Immature natural killer cell (primary cell): Measurements from ENCODE around the gene SRRD. TPM values are rescaled to one million over a fixed set of nuclear protein-coding genes. Genes with fewer than 3 reads are reported as not detected.
"Not testable (repeated sequence)": the region's sequence is repeated elsewhere in the genome, so short reads cannot be mapped to it uniquely, and the experiment has no call there.

Source experiments
- DNase-seq, 3 donors: peaks; one replicate each; pipeline ENCODE4 v3.0.0; 2022; ENCODE audit warnings: mixed read lengths in 1 of 3
- H3K27ac Mint-ChIP-seq, 6 donors: one replicate each; pipeline ENCODE4 v1.8.0; 2020; ENCODE audit warnings: mixed read lengths in 6 of 6, mild to moderate bottlenecking in 5 of 6, inconsistent platforms in 4 of 6, moderate library complexity in 3 of 6
- H3K27me3 Mint-ChIP-seq, 3 donors: one replicate each; pipeline ENCODE4 v1.8.0; 2020 to 2021; ENCODE audit warnings: low read depth in 3 of 3, mild to moderate bottlenecking in 3 of 3, mixed read lengths in 3 of 3, moderate library complexity in 3 of 3, inconsistent platforms in 1 of 3
- H3K36me3 Mint-ChIP-seq, 3 donors: one replicate each; pipeline ENCODE4 v1.8.0; 2020; ENCODE audit warnings: mixed read lengths in 3 of 3, inconsistent platforms in 2 of 3, mild to moderate bottlenecking in 2 of 3
- H3K4me1 Mint-ChIP-seq, 2 donors: one replicate each; pipeline ENCODE4 v1.8.0; 2020; ENCODE audit warnings: inconsistent platforms in 2 of 2, mild to moderate bottlenecking in 2 of 2, mixed read lengths in 2 of 2, moderate library complexity in 1 of 2
- H3K4me3 Mint-ChIP-seq, 5 donors: one replicate each; pipeline ENCODE4 v1.8.0; 2020; ENCODE audit warnings: mild to moderate bottlenecking in 5 of 5, mixed read lengths in 5 of 5, inconsistent platforms in 3 of 5, moderate library complexity in 3 of 5
- H3K9me3 Mint-ChIP-seq, 6 donors: one replicate each; pipeline ENCODE4 v1.8.0; 2020; ENCODE audit warnings: mild to moderate bottlenecking in 6 of 6, mixed read lengths in 6 of 6, inconsistent platforms in 4 of 6, moderate library complexity in 3 of 6
- polyA plus RNA-seq, 3 donors: library from polyadenylated mRNA; unstranded; fragments of 300-500 nt; fragmentation: Illumina TruSeq; gene quantifications; one replicate each; pipeline ENCODE4 v1.2.3, GENCODE V29; 2021

Gene SRRD, protein sequence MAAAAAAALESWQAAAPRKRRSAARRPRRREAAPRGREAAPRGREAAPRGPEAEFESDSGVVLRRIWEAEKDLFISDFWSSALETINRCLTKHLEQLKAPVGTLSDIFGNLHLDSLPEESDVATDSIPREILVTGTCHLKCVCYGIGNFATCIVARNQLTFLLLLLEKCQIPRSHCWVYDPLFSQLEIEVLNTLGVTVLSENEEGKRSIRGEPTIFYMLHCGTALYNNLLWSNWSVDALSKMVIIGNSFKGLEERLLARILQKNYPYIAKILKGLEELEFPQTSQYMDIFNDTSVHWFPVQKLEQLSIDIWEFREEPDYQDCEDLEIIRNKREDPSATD
- polyA plus RNA-seq, result 10 to 100 TPM; 17.5 to 34.3 (median 27.6) TPM

GRCh38 chr22:26483439-26484359 is at the start of gene SRRD, which contains the start of gene HPS4:
TSS of gene SRRD (plus strand) at chr22:26483877. CDS start at chr22:26483891, 14 bp downstream.
TSS of gene HPS4 (minus strand) at chr22:26483783. CDS start at chr22:26481762, 2,021 bp downstream.
- peaks cover 60 to 75% of the 10 kb centered on the region in 2 donors for H3K4me1 Mint-ChIP-seq
- peaks cover under 1 to 14% (median 4%) of the 10 kb centered on the region in 3 donors for H3K36me3 Mint-ChIP-seq

GRCh38 chr22:26435327-26436093 is 48.2 kb upstream of the SRRD start:
- peaks cover 0 to 3% (median 2%) of the 10 kb centered on the region in 3 donors for H3K27me3 Mint-ChIP-seq

More at GRCh38 chr22:26483439-26484359, at the start of gene SRRD, which contains the start of gene HPS4:
- peak; percentile 91 to 94 (median 93) for DNase-seq
- H3K9me3 Mint-ChIP-seq, result no peaks in the 10 kb centered on the region
- peak within 1 kb of the TSS; percentile 92 to 99 (median 96) for H3K27ac Mint-ChIP-seq
- peak within 1 kb of the TSS; percentile 83 to 95 (median 91) for H3K4me3 Mint-ChIP-seq
- peaks cover 6 to 16% (median 10%) of the 10 kb centered on the region in 3 donors for H3K27me3 Mint-ChIP-seq

DNA sequence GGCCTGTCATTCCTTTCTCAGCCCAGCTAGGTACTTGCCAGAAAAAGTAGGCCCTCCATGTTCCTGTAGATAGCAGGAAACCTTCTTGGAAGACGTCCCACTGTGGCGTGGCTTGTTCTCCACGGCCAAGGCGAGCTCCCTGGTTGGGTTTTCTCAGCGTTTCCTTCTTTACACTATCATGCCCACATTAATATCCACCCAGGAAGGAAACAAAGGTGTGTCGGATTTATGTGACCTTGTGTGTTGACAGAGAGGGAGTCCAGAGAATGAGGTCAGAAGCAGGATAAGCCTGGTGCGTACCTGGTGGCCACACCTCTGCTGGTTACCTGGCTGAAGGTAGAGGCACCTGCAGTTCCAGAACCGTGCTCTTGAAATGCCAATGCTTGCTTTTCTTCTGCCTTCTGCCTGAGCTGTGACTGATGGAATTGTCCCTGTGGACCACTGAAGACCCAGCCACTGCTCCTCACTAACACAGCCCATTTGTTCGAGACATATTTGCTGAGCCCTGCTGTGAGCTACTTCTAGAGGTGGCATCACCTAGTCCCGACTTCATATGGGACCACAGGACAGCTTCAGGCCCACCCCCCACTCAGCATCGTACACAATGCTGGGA is 46.7 kb upstream of the SRRD start:
- no peak for DNase-seq
- Mint-ChIP-seq H3K4me1 (peaks cover 0 to 11% of the 10 kb centered on the region in 2 donors), H3K36me3 (peaks cover 0 to 13% (median 9%) of the 10 kb centered on the region in 3 donors), H3K4me3 (no peak overlapping the region), H3K27ac (no peak overlapping the region), H3K9me3 (no peaks in the 10 kb centered on the region), H3K27me3 (peaks cover 0 to 2% (median 1%) of the 10 kb centered on the region in 3 donors)

More at GRCh38 chr22:26435327-26436093, 48.2 kb upstream of the SRRD start:
- H3K36me3 Mint-ChIP-seq, result peaks cover 0 to 14% (median 9%) of the 10 kb centered on the region in 3 donors
- H3K27ac Mint-ChIP-seq, result no peak overlapping the region
- no peak overlapping the region for H3K4me3 Mint-ChIP-seq
- no peaks in the 10 kb centered on the region for H3K9me3 Mint-ChIP-seq
- no peak for DNase-seq
- peaks cover 0 to 16% of the 10 kb centered on the region in 2 donors for H3K4me1 Mint-ChIP-seq

DNA sequence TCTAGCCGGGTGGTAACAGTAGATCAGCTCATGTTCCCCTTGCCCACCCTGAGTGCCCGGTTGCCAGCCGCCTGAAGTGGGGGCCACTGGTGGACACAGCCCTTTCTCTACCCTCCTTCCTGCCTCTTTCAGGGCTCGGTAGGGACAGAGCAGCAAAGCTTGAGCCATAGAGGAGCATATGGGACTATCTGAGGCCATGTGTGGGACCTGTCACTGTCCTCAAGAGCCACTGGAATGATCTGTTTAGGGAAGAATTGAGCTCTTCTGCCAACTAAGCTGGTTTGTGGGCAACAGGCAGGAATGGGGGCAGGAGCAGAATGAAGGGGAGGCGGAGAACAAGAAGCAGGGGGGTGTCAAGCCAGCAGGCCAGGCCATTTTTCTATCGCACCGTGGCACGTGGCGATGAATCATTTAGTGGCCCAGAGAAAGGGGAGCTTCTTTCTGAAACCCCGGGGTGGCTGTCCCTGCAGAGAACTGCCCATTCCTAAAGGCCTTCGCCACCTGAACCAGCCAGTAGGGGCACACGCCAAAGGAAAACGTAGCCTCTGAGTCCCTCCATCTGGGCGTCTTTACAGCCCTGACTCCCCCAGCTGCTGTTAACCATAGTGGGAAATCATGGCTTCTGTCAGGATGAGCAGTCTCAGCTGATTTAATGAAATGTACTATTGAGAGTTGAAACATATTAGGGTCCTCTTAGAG is 45.8 kb upstream of the SRRD start:
- H3K36me3 Mint-ChIP-seq, result peaks cover 0 to 9% (median 8%) of the 10 kb centered on the region in 3 donors
- peaks cover 0 to 11% of the 10 kb centered on the region in 2 donors for H3K4me1 Mint-ChIP-seq
- no peaks in the 10 kb centered on the region for H3K9me3 Mint-ChIP-seq
- H3K27ac Mint-ChIP-seq, result no peak overlapping the region
- no peak overlapping the region for H3K4me3 Mint-ChIP-seq
- peaks cover 0 to 2% (median 1%) of the 10 kb centered on the region in 3 donors for H3K27me3 Mint-ChIP-seq
- DNase-seq, result no peak

DNA sequence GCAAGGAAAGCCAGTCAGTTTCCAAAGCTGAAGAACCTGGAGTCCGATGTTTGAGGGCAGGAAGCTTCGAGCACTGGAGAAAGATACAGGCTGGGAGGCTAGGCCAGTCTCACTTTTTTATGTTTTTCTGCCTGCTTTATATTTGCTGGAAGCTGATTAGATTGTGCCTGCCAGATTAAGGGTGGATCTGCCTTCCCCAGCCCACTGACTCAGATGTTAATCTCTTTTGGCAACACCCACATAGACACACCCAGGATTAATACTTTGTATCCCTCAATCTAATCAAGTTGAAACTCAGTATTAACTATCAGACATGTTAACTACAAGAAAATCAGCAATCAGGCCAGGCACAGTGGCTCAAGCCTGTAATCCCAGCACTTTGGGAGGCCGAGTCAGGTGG is 44.9 kb upstream of the SRRD start:
- H3K27me3 Mint-ChIP-seq, H3K9me3 Mint-ChIP-seq, DNase-seq, H3K27ac Mint-ChIP-seq, H3K4me3 Mint-ChIP-seq: not testable (repeated sequence)
- peaks cover 0 to 10% (median 9%) of the 10 kb centered on the region in 3 donors for H3K36me3 Mint-ChIP-seq
- peaks cover 0 to 11% of the 10 kb centered on the region in 2 donors for H3K4me1 Mint-ChIP-seq

DNA sequence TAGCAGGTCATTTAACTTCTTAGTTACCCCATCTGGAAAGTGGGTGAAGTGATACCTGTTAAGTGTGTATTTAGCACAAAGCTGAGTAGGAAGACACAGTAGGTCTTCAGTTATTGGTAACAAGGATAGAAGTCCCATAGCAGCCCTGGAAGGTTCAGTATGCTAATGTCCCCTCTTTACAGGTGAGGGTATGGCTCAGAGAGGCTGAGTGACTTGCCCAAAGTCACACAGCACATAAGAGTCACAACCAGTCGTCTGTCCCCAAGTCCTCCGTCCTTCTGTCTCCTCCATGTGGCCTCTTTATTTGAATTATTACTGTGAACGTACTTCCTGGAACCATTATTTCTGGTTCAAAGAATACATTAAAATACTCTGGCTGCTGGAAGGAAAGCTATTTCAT is 44.1 kb upstream of the SRRD start:
- Mint-ChIP-seq H3K36me3 (peaks cover 0 to 10% (median 6%) of the 10 kb centered on the region in 3 donors), H3K9me3 (no peaks in the 10 kb centered on the region), H3K4me3 (no peak overlapping the region), H3K27me3 (peaks cover 0 to 2% (median 1%) of the 10 kb centered on the region in 3 donors), H3K4me1 (peaks cover 0 to 11% of the 10 kb centered on the region in 2 donors), H3K27ac (no peak overlapping the region)
- no peak for DNase-seq

DNA sequence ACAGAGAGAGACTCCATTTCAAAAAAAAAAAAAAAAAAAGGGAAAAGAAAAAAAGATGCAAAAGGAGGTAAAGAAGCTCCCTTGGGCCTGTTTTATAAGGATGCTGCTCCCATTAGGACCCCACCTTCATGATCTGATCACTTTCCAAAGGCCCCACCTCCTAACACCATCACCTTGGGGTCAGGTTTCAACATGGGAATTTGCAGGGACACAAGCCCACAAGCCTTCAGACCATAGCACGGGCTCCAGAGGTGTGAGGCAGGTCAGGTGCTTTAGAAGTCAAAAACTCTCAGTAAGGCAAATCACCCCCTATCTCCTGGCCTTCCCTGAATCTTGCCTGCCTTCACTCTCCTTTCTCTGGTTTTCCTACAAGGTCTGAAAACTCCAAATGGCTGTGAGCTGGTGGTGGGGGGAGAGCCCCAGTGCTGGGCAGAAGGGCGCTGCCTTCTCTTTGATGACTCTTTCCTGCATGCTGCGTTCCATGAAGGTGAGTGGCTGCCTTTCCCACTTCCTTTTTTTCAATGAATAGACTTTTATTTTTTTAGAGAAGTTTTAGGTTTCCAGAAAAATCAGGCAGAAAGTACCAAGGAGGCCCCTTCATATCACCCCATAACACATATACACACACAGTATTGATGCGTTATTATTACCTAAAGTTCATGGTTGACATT is 41.5 kb upstream of the SRRD start:
- Mint-ChIP-seq H3K9me3 (no peaks in the 10 kb centered on the region), H3K4me1 (no peaks in the 10 kb centered on the region), H3K36me3 (peaks cover 0 to 3% (median under 1%) of the 10 kb centered on the region in 3 donors), H3K27ac (no peak overlapping the region), H3K27me3 (no peaks in the 10 kb centered on the region), H3K4me3 (no peak overlapping the region)
- no peak for DNase-seq

GRCh38 chr22:26443901-26444690 is 39.6 kb upstream of the SRRD start:
- peaks cover 0 to 2% (median 0%) of the 10 kb centered on the region in 3 donors for H3K27me3 Mint-ChIP-seq

DNA sequence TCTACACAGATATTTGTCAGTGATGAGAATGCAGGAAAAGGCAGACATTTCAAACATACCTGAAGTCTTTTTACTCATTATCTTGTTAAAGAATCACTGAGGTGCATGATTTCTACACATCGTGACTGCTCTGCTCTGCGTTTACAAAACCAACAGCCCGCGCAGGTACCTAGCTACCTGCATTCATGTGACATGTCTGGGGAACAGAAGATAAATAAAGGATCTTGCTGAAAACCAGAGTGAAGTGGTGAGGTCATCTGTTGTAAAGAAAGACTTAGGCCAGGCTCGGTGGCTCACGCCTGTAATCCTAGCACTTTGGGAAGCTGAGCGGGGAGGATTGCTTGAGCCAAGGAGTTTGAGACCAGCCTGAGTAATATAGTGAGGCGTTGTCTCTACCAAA is 38.9 kb upstream of the SRRD start:
- H3K4me3 Mint-ChIP-seq, result no peak overlapping the region
- no peak overlapping the region for H3K27ac Mint-ChIP-seq
- no peaks in the 10 kb centered on the region for H3K9me3 Mint-ChIP-seq
- peaks cover 0 to 2% (median 0%) of the 10 kb centered on the region in 3 donors for H3K27me3 Mint-ChIP-seq
- H3K4me1 Mint-ChIP-seq, result no peaks in the 10 kb centered on the region
- peaks cover 0 to 4% (median 3%) of the 10 kb centered on the region in 3 donors for H3K36me3 Mint-ChIP-seq
- no peak for DNase-seq

More at GRCh38 chr22:26443901-26444690, 39.6 kb upstream of the SRRD start:
- peaks cover 0 to 4% (median 3%) of the 10 kb centered on the region in 3 donors for H3K36me3 Mint-ChIP-seq
- H3K9me3 Mint-ChIP-seq, result no peaks in the 10 kb centered on the region
- peak overlapping the region in 1 of 6 donors; percentile 13 for H3K27ac Mint-ChIP-seq
- DNase-seq, result no peak
- no peak overlapping the region for H3K4me3 Mint-ChIP-seq
- no peaks in the 10 kb centered on the region for H3K4me1 Mint-ChIP-seq

GRCh38 chr22:26445577-26446275 is 38.0 kb upstream of the SRRD start:
- Mint-ChIP-seq H3K4me3 (no peak overlapping the region), H3K27ac (no peak overlapping the region), H3K36me3 (peaks cover 0 to 4% (median 3%) of the 10 kb centered on the region in 3 donors), H3K9me3 (no peaks in the 10 kb centered on the region), H3K27me3 (peaks cover 0 to 2% (median 0%) of the 10 kb centered on the region in 3 donors), H3K4me1 (no peaks in the 10 kb centered on the region)
- DNase-seq, result no peak
